GM12891 (cell line): ENCODE measurements around the gene EPO.

Source experiments
- PAX5 ChIP-seq: IDR thresholded peaks from 2 replicates; pipeline ENCODE4 v1.6.1; 2011; ENCODE audit warnings: low read length, moderate library complexity, mild to moderate bottlenecking; ENCODE audit not compliant: insufficient read depth, severe bottlenecking
- POLR2A ChIP-seq: IDR thresholded peaks from 2 replicates; pipeline ENCODE4 v1.6.1; 2011; ENCODE audit warnings: low read depth, low read length, control low read depth
- POLR2AphosphoS5 ChIP-seq: IDR thresholded peaks from 2 replicates; pipeline ENCODE4 v1.6.1; 2011; ENCODE audit warnings: low read depth, low read length, control low read depth
- SPI1 ChIP-seq: IDR thresholded peaks from 2 replicates; pipeline ENCODE4 v1.6.1; 2011; ENCODE audit warnings: low read depth, low read length, control low read depth

DNA sequence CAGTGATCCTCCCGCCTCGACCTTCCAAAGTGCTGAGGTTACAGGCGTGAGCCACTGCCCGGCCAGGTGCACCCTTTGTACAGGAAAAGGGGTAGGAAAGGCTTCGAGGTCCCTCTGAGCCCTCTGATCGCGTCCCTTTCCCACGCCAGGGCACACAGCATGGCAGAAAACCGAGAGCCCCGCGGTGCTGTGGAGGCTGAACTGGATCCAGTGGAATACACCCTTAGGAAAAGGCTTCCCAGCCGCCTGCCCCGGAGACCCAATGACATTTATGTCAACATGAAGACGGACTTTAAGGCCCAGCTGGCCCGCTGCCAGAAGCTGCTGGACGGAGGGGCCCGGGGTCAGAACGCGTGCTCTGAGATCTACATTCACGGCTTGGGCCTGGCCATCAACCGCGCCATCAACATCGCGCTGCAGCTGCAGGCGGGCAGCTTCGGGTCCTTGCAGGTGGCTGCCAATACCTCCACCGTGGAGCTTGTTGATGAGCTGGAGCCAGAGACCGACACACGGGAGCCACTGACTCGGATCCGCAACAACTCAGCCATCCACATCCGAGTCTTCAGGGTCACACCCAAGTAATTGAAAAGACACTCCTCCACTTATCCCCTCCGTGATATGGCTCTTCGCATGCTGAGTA is 13.5 kb upstream of the EPO start:
- TF ChIP-seq POLR2A (no peak), POLR2AphosphoS5 (no peak), SPI1 (no peak), PAX5 (no peak)
